ENCODE measurements around the gene FHOD3. TPM values are rescaled to one million over a fixed set of nuclear protein-coding genes. Genes with fewer than 3 reads are reported as not detected.

The FHOD3 gene
- total and polyA plus RNA-seq, 2 of the 13 experiments (the other 11 are each of a cell fraction or from before 2014, with no cell fraction given), result 0.07 TPM; not detected in 1

DNA sequence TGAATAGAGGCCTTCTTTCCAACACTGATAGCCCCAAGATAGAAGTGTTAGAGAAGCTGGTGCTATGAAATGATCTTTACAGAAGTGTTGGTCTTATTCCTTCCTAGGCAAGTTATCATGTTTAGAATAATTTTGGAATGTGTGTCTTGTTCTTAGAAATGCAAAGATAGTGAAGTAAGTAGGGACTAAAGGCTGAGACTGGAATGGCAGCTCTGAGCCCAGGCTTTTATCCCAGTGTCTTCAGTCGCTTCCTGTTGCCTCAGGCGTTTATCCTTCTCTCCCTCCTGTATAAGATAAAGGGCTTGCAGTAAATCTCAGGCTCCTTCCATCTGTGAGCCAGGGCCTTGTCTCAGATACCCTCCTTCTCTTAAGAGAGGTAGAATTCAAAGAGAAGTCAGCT, 313.1 kb downstream of the FHOD3 start:
- no peaks in the 10 kb centered on the region for H3K36me3 ChIP-seq (replicated peaks in 1 of 2; ENCODE audit: control insufficient read depth in 1 of 2, insufficient read depth in 2 of 2, low read length in 2 of 2)
- H3K4me2 ChIP-seq (ENCODE audit: low read depth, low read length), result no peak overlapping the region
- ChIA-PET CTCF (ENCODE audit: low intra/inter-chr PET ratio, low total read pairs) (no interaction called here), POLR2A (no interaction called here)
- in situ Hi-C loops (cut with HindIII; ENCODE audit: extremely low pct_ligation_motif_present, low pct_unique_long_range_greater_than_20kb) (no loop called here), intact Hi-C loops (cut with micrococcal nuclease; ENCODE audit: unreplicated experiment) (no loop called here)
- H3K9me3 ChIP-seq (ENCODE audit: low read length), result no peaks in the 10 kb centered on the region
- BruUV-seq (replicated peaks), result no TSS peak
- no peaks in the 10 kb centered on the region for H4K20me1 ChIP-seq (ENCODE audit: insufficient read depth, low read length)
- no peak overlapping the region for H3K9ac ChIP-seq (ENCODE audit: insufficient read depth, low read depth, low read length)
- ATAC-seq, result no peak
- no peak for DNase-seq (ENCODE audit: low spot score)
- no peak overlapping the region for H3K27ac ChIP-seq (ENCODE audit: extremely low read length, insufficient read depth, low read length)
- H3K79me2 ChIP-seq (ENCODE audit: insufficient read depth, low read length), result no peaks in the 10 kb centered on the region
- H2AFZ ChIP-seq (ENCODE audit: low read length), result no peak overlapping the region
- no peak for FAIRE-seq
- no peaks in the 10 kb centered on the region for H3K4me1 ChIP-seq (ENCODE audit: insufficient read depth, low read length)
- no peak overlapping the region for H3K4me3 ChIP-seq (replicated peaks in 1 of 3; ENCODE audit: insufficient read depth in 1 of 3, low read depth in 2 of 3, low read length in 3 of 3)
- H3K27me3 ChIP-seq (ENCODE audit: control insufficient read depth in 1 of 2, insufficient read depth in 2 of 2, low read length in 2 of 2), result peaks cover 1 to 9% of the 10 kb centered on the region in 2 experiments; a peak in 2 of 5 replicates
- TF ChIP-seq KMT2A (CRISPR knock-in tag; IDR thresholded peaks at IDR 0.05) (no peak), HOXD1 (CRISPR knock-in tag; IDR thresholded peaks at IDR 0.05) (no peak), CBX5 (CRISPR knock-in tag; IDR thresholded peaks at IDR 0.05; ENCODE audit: borderline replicate concordance) (no peak), ZNF333 (CRISPR knock-in tag; IDR thresholded peaks at IDR 0.05; ENCODE audit: borderline replicate concordance) (no peak), FOXK2 (IDR thresholded peaks at IDR 0.05) (no peak)
- TF ChIP-seq, protein P1, sequence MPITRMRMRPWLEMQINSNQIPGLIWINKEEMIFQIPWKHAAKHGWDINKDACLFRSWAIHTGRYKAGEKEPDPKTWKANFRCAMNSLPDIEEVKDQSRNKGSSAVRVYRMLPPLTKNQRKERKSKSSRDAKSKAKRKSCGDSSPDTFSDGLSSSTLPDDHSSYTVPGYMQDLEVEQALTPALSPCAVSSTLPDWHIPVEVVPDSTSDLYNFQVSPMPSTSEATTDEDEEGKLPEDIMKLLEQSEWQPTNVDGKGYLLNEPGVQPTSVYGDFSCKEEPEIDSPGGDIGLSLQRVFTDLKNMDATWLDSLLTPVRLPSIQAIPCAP (CRISPR knock-in tag; IDR thresholded peaks at IDR 0.05; ENCODE audit: low read depth), result no peak
- 4% methylated on average over 2 of the region's 2 CpGs for WGBS (ENCODE audit: low lambda C conversion rate)

DNA sequence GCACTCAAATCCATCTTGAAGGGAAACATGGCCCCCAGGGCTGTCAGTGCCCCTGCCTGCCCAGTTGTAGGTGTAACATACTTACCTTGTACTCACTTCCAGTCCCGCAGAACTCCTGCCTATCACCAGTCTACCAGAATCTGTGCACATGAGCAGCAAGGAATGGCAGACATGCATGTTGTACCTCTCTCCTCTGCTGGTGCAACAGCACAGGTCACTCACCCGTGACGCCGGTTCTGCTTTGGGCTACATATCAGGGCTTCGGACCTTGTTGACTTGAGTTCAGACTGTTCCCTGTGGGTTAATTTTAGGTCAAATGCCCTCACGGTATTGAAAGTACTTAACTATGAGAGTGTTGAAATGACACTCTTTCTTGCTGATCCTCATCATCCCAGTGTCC, 315.6 kb downstream of the FHOD3 start:
- BruUV-seq (replicated peaks), result no TSS peak
- ChIA-PET CTCF (ENCODE audit: low intra/inter-chr PET ratio, low total read pairs) (no interaction called here), POLR2A (no interaction called here)
- no peak overlapping the region for H2AFZ ChIP-seq (ENCODE audit: low read length)
- H3K4me2 ChIP-seq (ENCODE audit: low read depth, low read length), result no peak overlapping the region
- 17% methylated on average over 6 of the region's 6 CpGs for WGBS (ENCODE audit: low lambda C conversion rate)
- no peak for FAIRE-seq
- no peak for DNase-seq (ENCODE audit: low spot score)
- no peaks in the 10 kb centered on the region for H3K79me2 ChIP-seq (ENCODE audit: insufficient read depth, low read length)
- H3K9me3 ChIP-seq (ENCODE audit: low read length), result no peaks in the 10 kb centered on the region
- no peak overlapping the region for H3K27ac ChIP-seq (ENCODE audit: extremely low read length, insufficient read depth, low read length)
- no peak overlapping the region for H3K9ac ChIP-seq (ENCODE audit: insufficient read depth, low read depth, low read length)
- no peaks in the 10 kb centered on the region for H3K4me1 ChIP-seq (ENCODE audit: insufficient read depth, low read length)
- in situ Hi-C loops (cut with HindIII; ENCODE audit: extremely low pct_ligation_motif_present, low pct_unique_long_range_greater_than_20kb) (no loop called here), intact Hi-C loops (cut with micrococcal nuclease; ENCODE audit: unreplicated experiment) (no loop called here)
- no peak for ATAC-seq
- H4K20me1 ChIP-seq (ENCODE audit: insufficient read depth, low read length), result no peaks in the 10 kb centered on the region
- H3K4me3 ChIP-seq (replicated peaks in 1 of 3; ENCODE audit: insufficient read depth in 1 of 3, low read depth in 2 of 3, low read length in 3 of 3), result no peak overlapping the region
- peaks cover 1 to 9% of the 10 kb centered on the region in 2 experiments; a peak in 2 of 5 replicates for H3K27me3 ChIP-seq (ENCODE audit: control insufficient read depth in 1 of 2, insufficient read depth in 2 of 2, low read length in 2 of 2)
- H3K36me3 ChIP-seq (replicated peaks in 1 of 2; ENCODE audit: control insufficient read depth in 1 of 2, insufficient read depth in 2 of 2, low read length in 2 of 2), result no peaks in the 10 kb centered on the region
- TF ChIP-seq, protein P2, sequence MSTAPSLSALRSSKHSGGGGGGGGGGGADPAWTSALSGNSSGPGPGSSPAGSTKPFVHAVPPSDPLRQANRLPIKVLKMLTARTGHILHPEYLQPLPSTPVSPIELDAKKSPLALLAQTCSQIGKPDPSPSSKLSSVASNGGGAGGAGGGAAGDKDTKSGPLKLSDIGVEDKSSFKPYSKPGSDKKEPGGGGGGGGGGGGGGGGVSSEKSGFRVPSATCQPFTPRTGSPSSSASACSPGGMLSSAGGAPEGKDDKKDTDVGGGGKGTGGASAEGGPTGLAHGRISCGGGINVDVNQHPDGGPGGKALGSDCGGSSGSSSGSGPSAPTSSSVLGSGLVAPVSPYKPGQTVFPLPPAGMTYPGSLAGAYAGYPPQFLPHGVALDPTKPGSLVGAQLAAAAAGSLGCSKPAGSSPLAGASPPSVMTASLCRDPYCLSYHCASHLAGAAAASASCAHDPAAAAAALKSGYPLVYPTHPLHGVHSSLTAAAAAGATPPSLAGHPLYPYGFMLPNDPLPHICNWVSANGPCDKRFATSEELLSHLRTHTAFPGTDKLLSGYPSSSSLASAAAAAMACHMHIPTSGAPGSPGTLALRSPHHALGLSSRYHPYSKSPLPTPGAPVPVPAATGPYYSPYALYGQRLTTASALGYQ (CRISPR knock-in tag; IDR thresholded peaks at IDR 0.05), result no peak
- TF ChIP-seq, protein P3, sequence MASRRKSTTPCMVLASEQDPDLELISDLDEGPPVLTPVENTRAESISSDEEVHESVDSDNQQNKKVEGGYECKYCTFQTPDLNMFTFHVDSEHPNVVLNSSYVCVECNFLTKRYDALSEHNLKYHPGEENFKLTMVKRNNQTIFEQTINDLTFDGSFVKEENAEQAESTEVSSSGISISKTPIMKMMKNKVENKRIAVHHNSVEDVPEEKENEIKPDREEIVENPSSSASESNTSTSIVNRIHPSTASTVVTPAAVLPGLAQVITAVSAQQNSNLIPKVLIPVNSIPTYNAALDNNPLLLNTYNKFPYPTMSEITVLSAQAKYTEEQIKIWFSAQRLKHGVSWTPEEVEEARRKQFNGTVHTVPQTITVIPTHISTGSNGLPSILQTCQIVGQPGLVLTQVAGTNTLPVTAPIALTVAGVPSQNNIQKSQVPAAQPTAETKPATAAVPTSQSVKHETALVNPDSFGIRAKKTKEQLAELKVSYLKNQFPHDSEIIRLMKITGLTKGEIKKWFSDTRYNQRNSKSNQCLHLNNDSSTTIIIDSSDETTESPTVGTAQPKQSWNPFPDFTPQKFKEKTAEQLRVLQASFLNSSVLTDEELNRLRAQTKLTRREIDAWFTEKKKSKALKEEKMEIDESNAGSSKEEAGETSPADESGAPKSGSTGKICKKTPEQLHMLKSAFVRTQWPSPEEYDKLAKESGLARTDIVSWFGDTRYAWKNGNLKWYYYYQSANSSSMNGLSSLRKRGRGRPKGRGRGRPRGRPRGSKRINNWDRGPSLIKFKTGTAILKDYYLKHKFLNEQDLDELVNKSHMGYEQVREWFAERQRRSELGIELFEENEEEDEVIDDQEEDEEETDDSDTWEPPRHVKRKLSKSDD (CRISPR knock-in tag; IDR thresholded peaks at IDR 0.05; ENCODE audit: low read depth), result no peak
- TF ChIP-seq, protein P4, sequence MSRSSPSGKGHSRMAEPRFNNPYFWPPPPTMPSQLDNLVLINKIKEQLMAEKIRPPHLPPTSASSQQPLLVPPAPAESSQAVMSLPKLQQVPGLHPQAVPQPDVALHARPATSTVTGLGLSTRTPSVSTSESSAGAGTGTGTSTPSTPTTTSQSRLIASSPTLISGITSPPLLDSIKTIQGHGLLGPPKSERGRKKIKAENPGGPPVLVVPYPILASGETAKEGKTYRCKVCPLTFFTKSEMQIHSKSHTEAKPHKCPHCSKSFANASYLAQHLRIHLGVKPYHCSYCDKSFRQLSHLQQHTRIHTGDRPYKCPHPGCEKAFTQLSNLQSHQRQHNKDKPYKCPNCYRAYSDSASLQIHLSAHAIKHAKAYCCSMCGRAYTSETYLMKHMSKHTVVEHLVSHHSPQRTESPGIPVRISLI (CRISPR knock-in tag; IDR thresholded peaks at IDR 0.05; ENCODE audit: borderline replicate concordance), result no peak
- TF ChIP-seq PHF5A (CRISPR knock-in tag; IDR thresholded peaks at IDR 0.05; ENCODE audit: low read depth, unreplicated experiment) (no peak), SNAPC2 (CRISPR knock-in tag; IDR thresholded peaks at IDR 0.05) (no peak), MYC (CRISPR knock-in tag; IDR thresholded peaks at IDR 0.05; ENCODE audit: borderline replicate concordance) (no peak), NR2F6 (IDR thresholded peaks at IDR 0.05) (no peak), NR2F6 (CRISPR knock-in tag; IDR thresholded peaks at IDR 0.05) (no peak)

Measured in HepG2 (cell line).